OCI-LY7 (cell line): ENCODE measurements around the gene FKBP2. TPM values are rescaled to one million over a fixed set of nuclear protein-coding genes. Genes with fewer than 3 reads are reported as not detected.
"Not testable (repeated sequence)": the region's sequence is repeated elsewhere in the genome, so short reads cannot be mapped to it uniquely, and the experiment has no call there.

Source experiments
- BruUV-seq: library from RNA; stranded (reverse); fragments of 400-500 nt; replicated peaks from 2 replicates; lab custom pipeline; 2021; lab: Mats Ljungman, UMichigan
- CTCF ChIA-PET: fragments of 300-600 bp; sonication (Branson Sonifier 250); formaldehyde crosslinking; loops from one replicate; lab custom pipeline; 2022; ENCODE audit warnings: antibody characterized with exemption; ENCODE audit not compliant: unreplicated experiment; lab: Charles Lee
- POLR2A ChIA-PET: fragments of 300-600 bp; sonication (Branson Sonifier 250); formaldehyde crosslinking; loops from one replicate; lab custom pipeline; 2022; ENCODE audit warnings: antibody characterized with exemption; lab: Charles Lee
- DNase-seq: peaks from one replicate; pipeline ENCODE4 v3.0.0-alpha.2; 2015; ENCODE audit warnings: low spot score
- H2AFZ ChIP-seq: fragments of 200-600 bp; sonication (generic), shearing (Covaris generic); 2 replicates; pipeline ENCODE4 v1.6.1; 2014; ENCODE audit warnings: mild to moderate bottlenecking, antibody characterized with exemption, low read length, moderate library complexity
- H3K27ac ChIP-seq: fragments of 200-600 bp; sonication (generic); 2 replicates; pipeline ENCODE4 v1.5.1; 2014; ENCODE audit warnings: mixed run types, low read depth, mild to moderate bottlenecking, moderate library complexity, low read length, inconsistent platforms; ENCODE audit not compliant: poor library complexity, severe bottlenecking
- H3K36me3 ChIP-seq: fragments of 200-600 bp; sonication (generic); 2 replicates; pipeline ENCODE4 v1.6.1; 2014; ENCODE audit warnings: mild to moderate bottlenecking, antibody characterized with exemption, low read length, moderate library complexity, mixed read lengths; ENCODE audit not compliant: insufficient read depth
- H3K4me1 ChIP-seq: fragments of 200-600 bp; sonication (generic); 2 replicates; pipeline ENCODE4 v1.5.1; 2014; ENCODE audit warnings: mild to moderate bottlenecking, low read length; ENCODE audit not compliant: insufficient read depth, poor library complexity, severe bottlenecking
- H3K4me2 ChIP-seq: fragments of 200-600 bp; sonication (generic); 2 replicates; pipeline ENCODE4 v1.6.1; 2014; ENCODE audit warnings: mild to moderate bottlenecking, low read length
- H3K4me3 ChIP-seq: fragments of 200-600 bp; sonication (generic); 2 replicates; pipeline ENCODE4 v1.5.1; 2014; ENCODE audit warnings: mild to moderate bottlenecking, low read depth, low read length; ENCODE audit not compliant: poor library complexity, severe bottlenecking
- H3K79me2 ChIP-seq: fragments of 200-600 bp; sonication (generic); 2 replicates; pipeline ENCODE4 v1.6.1; 2016; ENCODE audit warnings: low read depth, mild to moderate bottlenecking, low read length, moderate library complexity, mixed read lengths; ENCODE audit not compliant: insufficient read depth
- H3K9me2 ChIP-seq: fragments of 200-600 bp; sonication (generic); 2 replicates; pipeline ENCODE4 v1.6.1; 2016; ENCODE audit warnings: mild to moderate bottlenecking, low read length, mixed read lengths; ENCODE audit not compliant: insufficient read depth
- H3K9me3 ChIP-seq: fragments of 200-600 bp; sonication (generic); 2 replicates; pipeline ENCODE4 v1.6.1; 2014; ENCODE audit warnings: mild to moderate bottlenecking, mixed run types, low read length, mixed read lengths
- H4K20me1 ChIP-seq: fragments of 200-600 bp; sonication (generic); 2 replicates; pipeline ENCODE4 v1.6.1; 2014; ENCODE audit warnings: mild to moderate bottlenecking, antibody characterized with exemption, low read length, moderate library complexity, mixed read lengths; ENCODE audit not compliant: insufficient read depth
- EZH2phosphoT487 ChIP-seq: fragments of 200-600 bp; sonication (generic); IDR thresholded peaks from 2 replicates; pipeline ENCODE4 v1.6.1; 2018; ENCODE audit warnings: low read depth, borderline replicate concordance, mild to moderate bottlenecking, mixed run types, antibody characterized with exemption, low read length, moderate library complexity, mixed read lengths
- intact Hi-C: fragments of 100-400 bp; cut with micrococcal nuclease; formaldehyde crosslinking; loops from one replicate; pipeline ENCODE4 v1.10.0; 2022; ENCODE audit not compliant: unreplicated experiment
- total RNA-seq, 2 experiments: library from RNA; depleted of rRNA in 1 of 2; stranded (reverse); fragments of >200 nt in 1 of 2; shearing (Covaris generic) in 1 of 2; gene quantifications; 2 replicates each; pipeline ENCODE4 v1.2.3, GENCODE V29; 2014 to 2022
- TF ChIP-seq, protein P1 (sequence below): fragments of 200-600 bp; sonication (generic); conservative IDR thresholded peaks from 2 replicates; pipeline ENCODE4 v1.5.1; 2014; ENCODE audit warnings: mild to moderate bottlenecking, antibody characterized with exemption, low read length, moderate library complexity, mixed read lengths

Gene FKBP2
- total RNA-seq, 2 experiments from 2014 or later, result 45.5 to 57.3 TPM

DNA sequence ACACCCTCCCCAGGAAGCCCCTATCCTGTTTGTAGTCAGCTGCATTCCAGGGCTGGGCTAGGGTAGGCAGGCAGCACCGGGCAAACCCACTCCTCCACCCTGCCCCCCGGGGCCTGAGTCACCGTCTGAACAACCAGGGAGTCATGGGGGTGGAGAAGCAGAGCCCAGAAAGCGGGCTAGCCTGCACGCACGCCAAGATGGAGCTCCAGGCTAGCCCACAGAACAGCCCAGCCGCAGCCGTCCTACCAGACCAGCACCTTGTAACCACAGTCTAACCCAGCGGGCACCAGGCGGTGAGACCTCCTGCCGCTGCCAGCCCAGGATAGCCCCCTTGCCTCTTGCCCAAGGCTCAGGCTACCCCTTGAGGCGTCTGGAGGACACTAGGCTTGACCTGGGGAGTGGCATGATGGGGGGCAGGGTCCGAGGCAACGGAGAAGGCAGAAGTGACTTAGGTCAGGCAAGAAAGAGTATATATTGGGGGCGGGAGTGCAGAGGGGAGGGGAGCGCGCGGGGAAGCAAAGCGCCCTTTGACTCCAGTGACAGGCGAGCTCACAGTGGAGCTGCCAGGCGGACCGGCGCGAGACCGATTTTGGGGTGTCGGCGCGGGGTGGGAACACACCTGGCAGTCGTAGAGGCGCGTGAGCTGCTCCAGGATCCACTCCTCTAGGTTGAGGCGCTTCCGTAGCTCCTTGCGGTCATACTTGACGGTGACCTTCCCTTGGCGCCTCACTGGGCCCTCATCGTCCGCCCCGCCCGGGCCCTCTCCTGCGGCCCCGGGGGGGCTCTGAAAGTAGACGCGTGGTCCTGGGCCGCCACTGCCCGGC lies 5.1 kb downstream of the FKBP2 start:
- no peaks in the 10 kb centered on the region for H3K9me3 ChIP-seq
- peak overlapping the region; percentile 88 for H3K4me3 ChIP-seq
- H3K4me1 ChIP-seq, result peaks cover 55% of the 10 kb centered on the region
- H3K27ac ChIP-seq, result peak overlapping the region; percentile 69
- no peaks in the 10 kb centered on the region for H4K20me1 ChIP-seq
- H2AFZ ChIP-seq, result no peak overlapping the region
- BruUV-seq, result TSS peak; percentile 84
- CTCF ChIA-PET, result interaction anchor here (1.0 to 1.4 kb wide), 2 partner anchors 40 to 72 kb away, joined by 3 read pairs; partner anchors contain the start of genes PRDX5 and TRMT112
- TF ChIP-seq, protein P1, sequence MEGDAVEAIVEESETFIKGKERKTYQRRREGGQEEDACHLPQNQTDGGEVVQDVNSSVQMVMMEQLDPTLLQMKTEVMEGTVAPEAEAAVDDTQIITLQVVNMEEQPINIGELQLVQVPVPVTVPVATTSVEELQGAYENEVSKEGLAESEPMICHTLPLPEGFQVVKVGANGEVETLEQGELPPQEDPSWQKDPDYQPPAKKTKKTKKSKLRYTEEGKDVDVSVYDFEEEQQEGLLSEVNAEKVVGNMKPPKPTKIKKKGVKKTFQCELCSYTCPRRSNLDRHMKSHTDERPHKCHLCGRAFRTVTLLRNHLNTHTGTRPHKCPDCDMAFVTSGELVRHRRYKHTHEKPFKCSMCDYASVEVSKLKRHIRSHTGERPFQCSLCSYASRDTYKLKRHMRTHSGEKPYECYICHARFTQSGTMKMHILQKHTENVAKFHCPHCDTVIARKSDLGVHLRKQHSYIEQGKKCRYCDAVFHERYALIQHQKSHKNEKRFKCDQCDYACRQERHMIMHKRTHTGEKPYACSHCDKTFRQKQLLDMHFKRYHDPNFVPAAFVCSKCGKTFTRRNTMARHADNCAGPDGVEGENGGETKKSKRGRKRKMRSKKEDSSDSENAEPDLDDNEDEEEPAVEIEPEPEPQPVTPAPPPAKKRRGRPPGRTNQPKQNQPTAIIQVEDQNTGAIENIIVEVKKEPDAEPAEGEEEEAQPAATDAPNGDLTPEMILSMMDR, result no peak
- no peak for TF ChIP-seq EZH2phosphoT487
- intact Hi-C loops, result loop anchor here (1.0 kb wide), 1 partner anchor 23 kb away; no protein-coding TSS in a partner anchor
- peak; percentile 64 for DNase-seq
- peaks cover 28% of the 10 kb centered on the region for H3K79me2 ChIP-seq
- H3K36me3 ChIP-seq, result peaks cover 29% of the 10 kb centered on the region
- POLR2A ChIA-PET, result interaction anchor here (0.9 to 2.0 kb wide), 4 partner anchors 19 to 40 kb away, joined by 3 to 8 read pairs (median 4); partner anchors contain the start of genes FERMT3, NUDT22 and TRPT1
- H3K4me2 ChIP-seq, result peak overlapping the region; percentile 81
- no peaks in the 10 kb centered on the region for H3K9me2 ChIP-seq

DNA sequence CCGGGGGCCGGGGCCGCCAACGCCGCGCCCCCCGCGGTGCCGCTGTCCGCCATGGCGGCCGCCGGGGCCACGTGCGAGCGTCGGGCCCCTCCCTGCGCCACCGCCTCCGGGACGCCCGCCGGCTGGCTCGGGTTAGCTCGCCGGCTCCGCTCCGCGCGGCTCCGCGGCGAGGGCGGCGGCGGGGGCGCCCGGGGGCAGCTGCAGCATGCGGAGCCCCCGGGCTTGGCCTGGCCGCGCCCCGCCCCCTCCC lies 5.7 kb downstream of the FKBP2 start:
- BruUV-seq, DNase-seq, H2AFZ ChIP-seq, H3K9me3 ChIP-seq, H4K20me1 ChIP-seq, CTCF ChIA-PET, H3K27ac ChIP-seq, H3K4me2 ChIP-seq, H3K9me2 ChIP-seq: not testable (repeated sequence)
- peak overlapping the region; percentile 88 for H3K4me3 ChIP-seq
- intact Hi-C loops, result loop anchor here (1.0 kb wide), 1 partner anchor 23 kb away; no protein-coding TSS in a partner anchor
- H3K36me3 ChIP-seq, result peaks cover 29% of the 10 kb centered on the region
- H3K79me2 ChIP-seq, result peaks cover 28% of the 10 kb centered on the region
- peaks cover 57% of the 10 kb centered on the region for H3K4me1 ChIP-seq
- POLR2A ChIA-PET, result interaction anchor here (0.9 to 2.0 kb wide), 2 partner anchors 20 to 40 kb away, joined by 3 to 8 read pairs; partner anchors contain the start of genes FERMT3 and NUDT22

DNA sequence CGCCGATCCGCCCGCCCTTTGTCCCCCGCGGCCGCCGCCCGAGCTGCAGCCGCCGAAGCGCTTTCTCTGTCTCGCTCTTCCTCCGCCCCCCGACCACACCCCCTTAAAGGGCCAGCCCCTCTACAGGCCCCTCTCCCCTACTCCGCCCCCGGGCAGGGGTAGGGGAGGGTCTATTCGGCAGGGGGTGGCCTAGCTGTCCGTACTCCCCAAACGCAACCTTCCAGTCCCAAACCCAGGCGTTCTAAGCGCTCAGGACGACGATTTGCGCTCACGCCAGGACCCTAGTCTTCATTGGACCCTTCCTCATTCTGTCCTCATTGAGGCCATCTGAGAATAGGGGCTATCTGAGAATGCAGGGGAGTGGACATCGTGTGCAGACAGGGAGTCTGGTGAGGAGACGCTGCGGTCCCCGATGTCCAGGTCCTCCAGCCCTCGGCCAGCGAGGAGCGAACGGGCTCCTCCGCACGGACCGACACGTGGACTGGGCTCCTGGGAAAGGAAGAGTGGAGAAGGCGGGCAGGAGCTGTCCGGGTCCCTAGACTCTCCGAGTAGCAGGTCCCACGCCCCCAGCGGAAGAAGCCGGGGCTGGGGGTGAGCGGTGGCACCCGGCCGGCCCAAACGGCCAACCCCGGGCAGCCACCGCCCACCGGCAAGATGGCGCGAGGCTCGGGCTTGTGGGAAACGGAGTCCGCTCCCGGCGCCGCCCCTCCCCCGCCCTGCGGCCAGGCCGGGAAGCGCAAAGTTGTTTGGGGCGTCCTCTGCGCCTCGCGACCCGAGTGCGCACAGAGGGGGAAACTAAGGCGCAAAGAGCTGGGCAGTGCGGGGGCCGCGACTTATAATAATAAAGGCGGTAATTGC lies 6.2 kb downstream of the FKBP2 start, which contains the start of gene PPP1R14B:
Gene PPP1R14B, minus strand, starts transcription at position 73 of the 858 bp plus-strand sequence. CDS start 270 bp downstream, outside the sequence.
- DNase-seq, result peak; percentile 85
- no TSS peak for BruUV-seq
- peak within 1 kb of the TSS; percentile 88 for H3K4me3 ChIP-seq
- intact Hi-C loops, result loop anchor here (1.0 kb wide), 1 partner anchor 22 kb away; no protein-coding TSS in a partner anchor
- no peak for TF ChIP-seq EZH2phosphoT487
- TF ChIP-seq, protein P1, result no peak
- H3K79me2 ChIP-seq, result peaks cover 23% of the 10 kb centered on the region
- H3K9me3 ChIP-seq, result no peaks in the 10 kb centered on the region
- no peaks in the 10 kb centered on the region for H4K20me1 ChIP-seq
- peaks cover 29% of the 10 kb centered on the region for H3K36me3 ChIP-seq
- peaks cover 60% of the 10 kb centered on the region for H3K4me1 ChIP-seq
- ChIA-PET CTCF (no interaction called here), POLR2A (interaction anchor here (0.8 to 2.0 kb wide), 3 partner anchors 18 to 41 kb away, joined by 3 to 8 read pairs (median 3); partner anchors contain the start of genes FERMT3 and NUDT22)
- H3K9me2 ChIP-seq, result no peaks in the 10 kb centered on the region
- H3K27ac ChIP-seq, result peak within 1 kb of the TSS; percentile 69
- peak within 1 kb of the TSS; percentile 88 for H2AFZ ChIP-seq
- H3K4me2 ChIP-seq, result peak within 1 kb of the TSS; percentile 95
